H9 (cell line): Measurements from ENCODE around the gene CAB39L. TPM values are rescaled to one million over a fixed set of nuclear protein-coding genes. Genes with fewer than 3 reads are reported as not detected.

ENCODE experiments used
- DNase-seq: peaks from one replicate; pipeline ENCODE4 v3.0.0-alpha.2; 2017
- H2AFZ ChIP-seq: one replicate; pipeline ENCODE4 v1.6.1; 2013; ENCODE audit warnings: mild to moderate bottlenecking, low read length, control low read depth, moderate library complexity
- H2AK5ac ChIP-seq: 2 replicates; pipeline ENCODE4 v1.6.1; 2013; ENCODE audit warnings: low read length, control low read depth, mixed read lengths; ENCODE audit not compliant: insufficient read length
- H2BK120ac ChIP-seq: one replicate; pipeline ENCODE4 v1.6.1; 2013; ENCODE audit warnings: low read depth, mild to moderate bottlenecking, low read length, control low read depth, inconsistent platforms; ENCODE audit not compliant: poor library complexity, severe bottlenecking
- H2BK12ac ChIP-seq: 2 replicates; pipeline ENCODE4 v1.6.1; 2013; ENCODE audit warnings: low read length, control low read depth, mixed read lengths, low read depth; ENCODE audit not compliant: insufficient read length
- H2BK15ac ChIP-seq: 2 replicates; pipeline ENCODE4 v1.6.1; 2013; ENCODE audit warnings: low read depth, low read length, control low read depth
- H2BK20ac ChIP-seq: one replicate; pipeline ENCODE4 v1.6.1; 2013; ENCODE audit warnings: low read depth, mild to moderate bottlenecking, low read length, control low read depth, inconsistent platforms; ENCODE audit not compliant: poor library complexity, severe bottlenecking
- H2BK5ac ChIP-seq: 2 replicates; pipeline ENCODE4 v1.6.1; 2013; ENCODE audit warnings: low read length, control low read depth, mixed read lengths; ENCODE audit not compliant: insufficient read length
- H3K14ac ChIP-seq: 2 replicates; pipeline ENCODE4 v1.6.1; 2013; ENCODE audit warnings: low read length, control low read depth; ENCODE audit not compliant: insufficient read depth
- H3K18ac ChIP-seq: 2 replicates; pipeline ENCODE4 v1.6.1; 2013; ENCODE audit warnings: low read depth, mild to moderate bottlenecking, mixed read lengths, low read length, control low read depth; ENCODE audit not compliant: insufficient read length
- H3K23ac ChIP-seq: 2 replicates; pipeline ENCODE4 v1.6.1; 2013; ENCODE audit warnings: low read length, control low read depth, mixed read lengths, low read depth; ENCODE audit not compliant: insufficient read length
- H3K23me2 ChIP-seq: 2 replicates; pipeline ENCODE4 v1.6.1; 2013; ENCODE audit warnings: low read depth, mild to moderate bottlenecking, mixed read lengths, low read length, control low read depth; ENCODE audit not compliant: insufficient read length, poor library complexity, severe bottlenecking
- H3K27ac ChIP-seq: 2 replicates; pipeline ENCODE4 v1.5.1; 2013; ENCODE audit warnings: low read length, control low read depth, mixed read lengths, low read depth; ENCODE audit not compliant: insufficient read length
- H3K27me3 ChIP-seq: 2 replicates; pipeline ENCODE4 v1.6.1; 2013; ENCODE audit warnings: low read length, control low read depth, inconsistent platforms; ENCODE audit not compliant: insufficient read depth
- H3K4ac ChIP-seq: 2 replicates; pipeline ENCODE4 v1.6.1; 2013; ENCODE audit warnings: low read depth, mild to moderate bottlenecking, control low read depth, inconsistent platforms, low read length, moderate library complexity
- H3K4me1 ChIP-seq: 2 replicates; pipeline ENCODE4 v1.6.1; 2013; ENCODE audit warnings: low read length, control low read depth, inconsistent platforms; ENCODE audit not compliant: insufficient read depth
- H3K4me2 ChIP-seq: 2 replicates; pipeline ENCODE4 v1.6.1; 2013; ENCODE audit warnings: low read length, control low read depth, mixed read lengths; ENCODE audit not compliant: insufficient read length, insufficient read depth
- H3K56ac ChIP-seq: 2 replicates; pipeline ENCODE4 v1.6.1; 2013; ENCODE audit warnings: low read depth, mild to moderate bottlenecking, mixed read lengths, low read length, control low read depth; ENCODE audit not compliant: insufficient read length
- H3K79me1 ChIP-seq: 2 replicates; pipeline ENCODE4 v1.6.1; 2013; ENCODE audit warnings: low read depth, mild to moderate bottlenecking, moderate library complexity, low read length, control low read depth, inconsistent platforms; ENCODE audit not compliant: insufficient read depth, poor library complexity, severe bottlenecking
- H3K79me2 ChIP-seq: 2 replicates; pipeline ENCODE4 v1.6.1; 2013; ENCODE audit warnings: low read length, control low read depth, inconsistent platforms; ENCODE audit not compliant: insufficient read depth
- H3K9ac ChIP-seq: 2 replicates; pipeline ENCODE4 v1.6.1; 2013; ENCODE audit warnings: low read length, control low read depth, mixed read lengths; ENCODE audit not compliant: insufficient read length; ENCODE audit errors: extremely low read depth
- H3K9me3 ChIP-seq: one replicate; pipeline ENCODE4 v1.6.1; 2013; ENCODE audit warnings: low read depth, low read length, inconsistent platforms; ENCODE audit not compliant: control insufficient read depth
- H3T11ph ChIP-seq: one replicate; pipeline ENCODE4 v1.6.1; 2013; ENCODE audit warnings: mild to moderate bottlenecking, low read length, control low read depth, inconsistent platforms
- H4K20me1 ChIP-seq: one replicate; pipeline ENCODE4 v1.6.1; 2013; ENCODE audit not compliant: control insufficient read depth, insufficient read length, insufficient read depth
- H4K5ac ChIP-seq: 2 replicates; pipeline ENCODE4 v1.6.1; 2013; ENCODE audit warnings: low read depth, mild to moderate bottlenecking, mixed read lengths, low read length, control low read depth; ENCODE audit not compliant: insufficient read length
- H4K8ac ChIP-seq: replicated peaks from 2 replicates; pipeline ENCODE4 v1.6.1; 2013; ENCODE audit warnings: low read length, control low read depth, mixed read lengths, low read depth; ENCODE audit not compliant: insufficient read length
- H4K91ac ChIP-seq: 2 replicates; pipeline ENCODE4 v1.6.1; 2013; ENCODE audit warnings: low read depth, mild to moderate bottlenecking, moderate library complexity, mixed read lengths, low read length, control low read depth; ENCODE audit not compliant: insufficient read length
- H3K27ac Mint-ChIP-seq, 3 experiments: 2 replicates in 2 of 3; 3 replicates in 1 of 3; pipeline ENCODE4 v1.8.0; 2020 to 2021; ENCODE audit warnings: mixed read lengths in 3 of 3, mild to moderate bottlenecking in 1 of 3, moderate library complexity in 1 of 3
- H3K27me3 Mint-ChIP-seq: 2 replicates; pipeline ENCODE4 v1.8.0; 2021; ENCODE audit warnings: low read depth, mild to moderate bottlenecking, moderate library complexity, mixed read lengths
- H3K36me3 Mint-ChIP-seq, 3 experiments: 2 replicates in 2 of 3; 3 replicates in 1 of 3; pipeline ENCODE4 v1.8.0; 2020 to 2021; ENCODE audit warnings: low read depth in 3 of 3, mixed read lengths in 3 of 3; ENCODE audit not compliant: insufficient read depth in 1 of 3
- H3K4me1 Mint-ChIP-seq, 2 experiments: 2 replicates each; pipeline ENCODE4 v1.8.0; 2020; ENCODE audit warnings: mixed read lengths in 2 of 2
- H3K4me3 Mint-ChIP-seq, 2 experiments: 2 replicates in 1 of 2; 3 replicates in 1 of 2; pipeline ENCODE4 v1.8.0; 2020 to 2021; ENCODE audit warnings: mild to moderate bottlenecking in 2 of 2, mixed read lengths in 2 of 2, moderate library complexity in 1 of 2
- H3K9me3 Mint-ChIP-seq, 2 experiments: 2 replicates in 1 of 2; 3 replicates in 1 of 2; pipeline ENCODE4 v1.8.0; 2020; ENCODE audit warnings: mild to moderate bottlenecking in 2 of 2, mixed read lengths in 2 of 2, moderate library complexity in 1 of 2
- total RNA-seq: library from RNA; stranded (reverse); gene quantifications from 2 replicates; pipeline ENCODE4 v1.2.1, GENCODE V29; 2021
- TF ChIP-seq, protein P1 (sequence below): fragments of 200-600 bp; sonication (generic); conservative IDR thresholded peaks from 3 replicates; pipeline ENCODE4 v1.8.0; 2021; ENCODE audit warnings: antibody characterized with exemption, mild to moderate bottlenecking

CAB39L gene
- total RNA-seq, 1 experiment from 2014 or later = 6.0 TPM

DNA sequence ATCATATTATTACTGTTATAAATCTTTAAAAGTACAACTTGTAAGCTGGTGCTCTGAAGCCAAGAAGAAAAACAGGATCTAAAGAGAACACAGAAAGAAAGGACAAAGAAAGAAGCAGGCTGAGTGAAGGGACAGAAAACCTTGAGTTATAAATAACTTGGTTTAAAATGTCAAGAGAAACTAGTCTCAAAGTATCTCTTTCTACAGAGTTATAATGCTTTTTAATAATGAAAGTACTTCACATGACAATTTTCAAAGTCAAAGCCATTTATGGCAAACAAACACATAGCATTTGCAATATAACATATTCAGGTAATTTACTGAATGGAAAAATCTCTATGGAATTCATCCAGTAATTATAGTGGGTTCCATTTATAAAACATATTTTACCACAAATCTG is 33.4 kb downstream of the CAB39L start:
- no peak overlapping the region for H2BK12ac ChIP-seq
- no peak overlapping the region for H3K18ac ChIP-seq
- no peak overlapping the region for H3K23ac ChIP-seq
- H3K79me2 ChIP-seq = no peaks in the 10 kb centered on the region
- H2BK20ac ChIP-seq = no peak overlapping the region
- no peak overlapping the region for H2BK120ac ChIP-seq
- no peak overlapping the region for H2BK5ac ChIP-seq
- TF ChIP-seq, protein P1, sequence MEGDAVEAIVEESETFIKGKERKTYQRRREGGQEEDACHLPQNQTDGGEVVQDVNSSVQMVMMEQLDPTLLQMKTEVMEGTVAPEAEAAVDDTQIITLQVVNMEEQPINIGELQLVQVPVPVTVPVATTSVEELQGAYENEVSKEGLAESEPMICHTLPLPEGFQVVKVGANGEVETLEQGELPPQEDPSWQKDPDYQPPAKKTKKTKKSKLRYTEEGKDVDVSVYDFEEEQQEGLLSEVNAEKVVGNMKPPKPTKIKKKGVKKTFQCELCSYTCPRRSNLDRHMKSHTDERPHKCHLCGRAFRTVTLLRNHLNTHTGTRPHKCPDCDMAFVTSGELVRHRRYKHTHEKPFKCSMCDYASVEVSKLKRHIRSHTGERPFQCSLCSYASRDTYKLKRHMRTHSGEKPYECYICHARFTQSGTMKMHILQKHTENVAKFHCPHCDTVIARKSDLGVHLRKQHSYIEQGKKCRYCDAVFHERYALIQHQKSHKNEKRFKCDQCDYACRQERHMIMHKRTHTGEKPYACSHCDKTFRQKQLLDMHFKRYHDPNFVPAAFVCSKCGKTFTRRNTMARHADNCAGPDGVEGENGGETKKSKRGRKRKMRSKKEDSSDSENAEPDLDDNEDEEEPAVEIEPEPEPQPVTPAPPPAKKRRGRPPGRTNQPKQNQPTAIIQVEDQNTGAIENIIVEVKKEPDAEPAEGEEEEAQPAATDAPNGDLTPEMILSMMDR = no peak
- Mint-ChIP-seq H3K27me3 (peaks cover 42% of the 10 kb centered on the region), H3K36me3 (no peaks in the 10 kb centered on the region), H3K9me3 (peaks cover 0 to 2% of the 10 kb centered on the region in 2 experiments; a peak in 1 of 5 replicates), H3K4me1 (peaks cover 20 to 25% of the 10 kb centered on the region in 2 experiments), H3K27ac (no peak overlapping the region), H3K4me3 (no peak overlapping the region)
- H4K91ac ChIP-seq = no peak overlapping the region
- H3K27me3 ChIP-seq = peaks cover 16% of the 10 kb centered on the region; the same call in 1 of the 2 replicates
- H4K5ac ChIP-seq = no peak overlapping the region
- H3K9me3 ChIP-seq = no peaks in the 10 kb centered on the region
- peaks cover 7% of the 10 kb centered on the region for H3K4me1 ChIP-seq
- no peak overlapping the region for H3K14ac ChIP-seq
- H3K27ac ChIP-seq = no peak overlapping the region
- no peak overlapping the region for H3K4ac ChIP-seq
- no peak overlapping the region for H3T11ph ChIP-seq
- H3K56ac ChIP-seq = no peak overlapping the region
- H2BK15ac ChIP-seq = no peak overlapping the region
- no peak for DNase-seq
- no peak overlapping the region for H2AFZ ChIP-seq
- H2AK5ac ChIP-seq = no peak overlapping the region
- H3K23me2 ChIP-seq = no peaks in the 10 kb centered on the region
- H3K9ac ChIP-seq = no peak overlapping the region
- no peaks in the 10 kb centered on the region for H4K20me1 ChIP-seq
- no peak overlapping the region for H4K8ac ChIP-seq
- H3K4me2 ChIP-seq = no peak overlapping the region
- no peaks in the 10 kb centered on the region for H3K79me1 ChIP-seq
